ENCODE results near the gene CSRNP3. TPM values are rescaled to one million over a fixed set of nuclear protein-coding genes. Genes with fewer than 3 reads are reported as not detected.
"Not testable (repeated sequence)": the region's sequence is repeated elsewhere in the genome, so short reads cannot be mapped to it uniquely, and the experiment has no call there.

The CSRNP3 gene
- total RNA-seq, 2 donors from 2014 or later: 1.8 to 2.7 TPM

GRCh38 chr2:165587335-165587938 lies 117.9 kb downstream of the CSRNP3 start:
- Histone ChIP-seq H3K36me3 (no peaks in the 10 kb centered on the region), H3K27me3 (replicated peaks; ENCODE audit: insufficient read depth) (no peaks in the 10 kb centered on the region), H3K27ac (no peak overlapping the region), H3K4me1 (ENCODE audit: control insufficient read depth in 1 of 2, low read depth in 2 of 2) (peaks cover 7 to 14% of the 10 kb centered on the region in 2 donors), H3K4me3 (no peak overlapping the region), H3K9me3 (no peaks in the 10 kb centered on the region)
- ATAC-seq (ENCODE audit: insufficient number of reproducible peaks, low FRiP score, low read depth): no peak
- no peak for DNase-seq (ENCODE audit: low spot score)
- no peak for TF ChIP-seq CTCF (IDR thresholded peaks at IDR 0.05)

DNA sequence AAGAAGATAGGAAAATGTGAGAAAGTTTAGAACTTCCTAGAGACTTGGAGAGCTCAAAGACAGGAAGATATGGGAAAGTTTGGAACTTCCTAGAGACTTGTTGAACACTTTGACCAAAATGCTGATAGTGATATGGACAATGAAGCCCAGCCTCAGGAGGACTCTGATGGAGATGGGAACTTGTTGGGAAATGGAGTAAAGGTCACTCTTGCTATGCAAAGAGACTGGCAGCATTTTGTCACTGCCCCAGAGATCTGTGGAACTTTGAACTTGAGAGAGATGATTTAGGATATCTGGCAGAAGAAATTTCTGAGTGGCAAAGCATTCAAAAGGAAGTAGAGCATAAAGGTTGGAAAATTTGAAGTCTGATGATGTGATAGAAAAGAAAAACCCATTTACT lies 121.5 kb downstream of the CSRNP3 start:
- not testable (repeated sequence) for DNase-seq (ENCODE audit: low spot score); H3K27ac ChIP-seq; H3K9me3 ChIP-seq; H3K4me1 ChIP-seq (ENCODE audit: control insufficient read depth in 1 of 2, low read depth in 2 of 2); H3K36me3 ChIP-seq; H3K27me3 ChIP-seq (replicated peaks; ENCODE audit: insufficient read depth); ATAC-seq (ENCODE audit: insufficient number of reproducible peaks, low FRiP score, low read depth); H3K4me3 ChIP-seq

DNA sequence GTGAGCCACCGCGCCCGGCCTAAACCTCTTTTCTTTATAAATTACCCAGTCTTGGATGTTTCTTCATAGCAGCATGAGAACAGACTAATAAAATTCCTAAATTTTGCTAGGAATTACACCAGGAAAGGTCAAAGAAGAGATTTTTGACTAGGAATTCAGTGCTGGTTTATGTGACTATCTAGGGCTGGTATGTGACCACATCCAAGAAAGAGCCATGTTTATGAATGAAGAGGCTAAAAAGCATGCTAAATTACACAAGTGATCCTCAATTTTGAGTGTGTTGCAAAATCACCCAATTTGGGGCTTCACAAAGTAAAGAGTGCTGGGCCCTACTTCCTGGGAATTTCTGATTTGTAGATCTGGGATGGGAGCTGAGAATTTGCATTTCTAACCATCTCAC lies 123.6 kb downstream of the CSRNP3 start:
- ATAC-seq (ENCODE audit: insufficient number of reproducible peaks, low FRiP score, low read depth): no peak
- TF ChIP-seq CTCF (IDR thresholded peaks at IDR 0.05): no peak
- DNase-seq (ENCODE audit: low spot score): no peak
- no peak overlapping the region for H3K4me3 ChIP-seq
- no peaks in the 10 kb centered on the region for H3K4me1 ChIP-seq (ENCODE audit: control insufficient read depth in 1 of 2, low read depth in 2 of 2)
- H3K36me3 ChIP-seq: no peaks in the 10 kb centered on the region
- H3K27me3 ChIP-seq (replicated peaks; ENCODE audit: insufficient read depth): no peaks in the 10 kb centered on the region
- no peak overlapping the region for H3K27ac ChIP-seq
- H3K9me3 ChIP-seq: no peaks in the 10 kb centered on the region

GRCh38 chr2:165594231-165594934 lies 124.9 kb downstream of the CSRNP3 start:
- DNase-seq (ENCODE audit: low spot score): no peak
- no peak for ATAC-seq (ENCODE audit: insufficient number of reproducible peaks, low FRiP score, low read depth)
- H3K27ac ChIP-seq: no peak overlapping the region

GRCh38 chr2:165594935-165595255 lies 125.4 kb downstream of the CSRNP3 start:
- H3K4me3 ChIP-seq: no peak overlapping the region
- no peak for TF ChIP-seq CTCF (IDR thresholded peaks at IDR 0.05)
- no peaks in the 10 kb centered on the region for H3K27me3 ChIP-seq (replicated peaks; ENCODE audit: insufficient read depth)
- no peak for ATAC-seq (ENCODE audit: insufficient number of reproducible peaks, low FRiP score, low read depth)
- no peak for DNase-seq (ENCODE audit: low spot score)
- H3K27ac ChIP-seq: no peak overlapping the region
- no peaks in the 10 kb centered on the region for H3K36me3 ChIP-seq
- H3K4me1 ChIP-seq (ENCODE audit: control insufficient read depth in 1 of 2, low read depth in 2 of 2): no peaks in the 10 kb centered on the region
- H3K9me3 ChIP-seq: no peaks in the 10 kb centered on the region

More at GRCh38 chr2:165594231-165594934, 124.9 kb downstream of the CSRNP3 start:
- H3K36me3 ChIP-seq: no peaks in the 10 kb centered on the region
- H3K9me3 ChIP-seq: no peaks in the 10 kb centered on the region
- no peaks in the 10 kb centered on the region for H3K27me3 ChIP-seq (replicated peaks; ENCODE audit: insufficient read depth)
- TF ChIP-seq CTCF (IDR thresholded peaks at IDR 0.05): no peak
- H3K4me1 ChIP-seq (ENCODE audit: control insufficient read depth in 1 of 2, low read depth in 2 of 2): no peaks in the 10 kb centered on the region
- H3K4me3 ChIP-seq: no peak overlapping the region

All from thoracic aorta (tissue), 2 donors.